Measurements from ENCODE around the gene VBP1. TPM values are rescaled to one million over a fixed set of nuclear protein-coding genes. Genes with fewer than 3 reads are reported as not detected.
"Not testable (repeated sequence)": the region's sequence is repeated elsewhere in the genome, so short reads cannot be mapped to it uniquely, and the experiment has no call there.

VBP1 gene
- total RNA-seq, 1 donor from 2014 or later: 58.9 TPM

GRCh38 chrX:155215443-155216178, 649 bp upstream of the VBP1 start:
- TF ChIP-seq CTCF (conservative IDR thresholded peaks at IDR 0.05; ENCODE audit: low read depth, low read length): no peak
- DNase-seq (ENCODE audit: low read depth): no peak
- H3K4me3 ChIP-seq (ENCODE audit: low read depth, low read length): peak overlapping the region; percentile 79

GRCh38 chrX:155216940-155217440, 730 bp downstream of the VBP1 start:
- no peak for DNase-seq (ENCODE audit: low read depth)
- no peak for TF ChIP-seq CTCF (conservative IDR thresholded peaks at IDR 0.05; ENCODE audit: low read depth, low read length)
- peak overlapping the region; percentile 79 for H3K4me3 ChIP-seq (ENCODE audit: low read depth, low read length)

GRCh38 chrX:155218777-155219176, 2.5 kb downstream of the VBP1 start:
- TF ChIP-seq CTCF (conservative IDR thresholded peaks at IDR 0.05; ENCODE audit: low read depth, low read length): no peak
- DNase-seq (ENCODE audit: low read depth): no peak
- no peak overlapping the region for H3K4me3 ChIP-seq (ENCODE audit: low read depth, low read length)

GRCh38 chrX:155221351-155221750, 5.1 kb downstream of the VBP1 start:
- no peak overlapping the region for H3K4me3 ChIP-seq (ENCODE audit: low read depth, low read length)
- no peak for DNase-seq (ENCODE audit: low read depth)
- no peak for TF ChIP-seq CTCF (conservative IDR thresholded peaks at IDR 0.05; ENCODE audit: low read depth, low read length)

- not testable (repeated sequence) for H3K4me3 ChIP-seq (ENCODE audit: low read depth, low read length); DNase-seq (ENCODE audit: low read depth)
Measured at GRCh38 chrX:155223746-155224145, 7.5 kb downstream of the VBP1 start.

- TF ChIP-seq CTCF (conservative IDR thresholded peaks at IDR 0.05; ENCODE audit: low read depth, low read length): no peak
- DNase-seq (ENCODE audit: low read depth): no peak
- no peak overlapping the region for H3K4me3 ChIP-seq (ENCODE audit: low read depth, low read length)
Measured at GRCh38 chrX:155225774-155226173, 9.5 kb downstream of the VBP1 start.

GRCh38 chrX:155231163-155231562, 14.9 kb downstream of the VBP1 start:
- H3K4me3 ChIP-seq (ENCODE audit: low read depth, low read length): no peak overlapping the region
- no peak for TF ChIP-seq CTCF (conservative IDR thresholded peaks at IDR 0.05; ENCODE audit: low read depth, low read length)
- DNase-seq (ENCODE audit: low read depth): no peak
